HG03103 (cell line): ENCODE measurements around the gene LCP2.

Experiments used
- ATAC-seq: cut with Tn5 transposase; IDR thresholded peaks from one replicate; pipeline ENCODE4 v1.9.1; 2021; ENCODE audit warnings: low read depth; ENCODE audit not compliant: unreplicated experiment

The LCP2 gene

DNA sequence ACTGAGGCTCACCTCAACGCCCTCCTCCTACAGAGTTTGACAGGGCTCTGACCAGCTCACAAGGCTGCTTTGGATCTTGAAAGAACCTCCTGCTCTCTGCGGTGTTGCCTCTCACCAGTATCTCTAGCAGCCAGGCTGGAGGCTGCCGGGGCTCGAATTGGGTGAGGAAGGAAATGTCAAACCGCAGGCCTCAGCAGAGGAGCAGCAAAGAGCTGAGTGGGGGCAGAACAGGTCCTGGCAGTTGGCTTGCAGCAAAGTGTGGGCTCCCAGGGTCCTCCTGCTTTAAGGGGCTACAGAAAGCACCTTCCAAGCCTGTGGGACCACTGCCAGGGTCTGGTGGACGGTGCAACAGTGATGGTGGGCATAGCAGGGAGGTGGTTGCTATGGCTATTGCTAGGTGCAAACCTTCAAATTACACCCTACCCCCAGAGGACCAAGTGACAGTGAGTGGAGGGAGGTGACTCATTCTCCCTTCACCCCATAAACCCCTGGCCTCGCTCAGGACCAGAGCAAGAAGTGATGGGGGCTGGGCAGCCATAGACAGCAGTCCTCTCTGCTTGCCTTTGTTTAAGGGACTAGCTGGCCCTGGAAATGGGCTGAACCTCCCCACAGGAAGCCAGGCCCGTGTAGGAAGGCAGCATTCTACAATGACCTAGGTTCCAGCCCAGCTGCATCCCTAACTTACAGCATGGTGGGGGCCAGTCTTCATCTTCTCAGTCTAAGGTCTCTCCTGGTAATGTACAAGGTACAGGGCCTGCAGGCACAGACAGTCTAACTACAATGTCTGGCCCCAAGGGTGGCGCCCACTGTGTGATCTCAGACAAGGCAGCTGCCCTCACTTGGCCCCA, 18.7 kb downstream of the LCP2 start:
- ATAC-seq: peak; percentile 87

DNA sequence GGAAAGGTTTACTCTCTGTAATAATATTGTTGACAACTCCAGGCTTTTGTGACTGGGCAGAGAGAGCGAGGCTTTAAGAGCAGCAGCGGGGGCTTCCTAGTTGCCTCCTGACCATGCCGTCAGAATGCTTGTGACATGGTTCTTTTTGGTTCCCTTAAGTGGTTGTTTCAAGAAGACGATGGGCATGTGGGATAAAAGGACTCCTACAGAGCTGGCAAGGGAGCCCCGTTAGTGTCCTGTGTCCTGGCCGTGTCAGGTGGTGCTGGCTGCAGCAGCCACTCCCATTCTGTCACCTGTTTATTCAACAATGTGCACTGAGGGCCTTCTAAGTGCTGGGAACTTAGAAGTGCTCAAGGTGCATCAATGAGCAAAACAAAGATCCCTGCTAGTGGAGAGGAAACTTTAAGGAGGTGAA, 19.7 kb downstream of the LCP2 start:
- no peak for ATAC-seq

DNA sequence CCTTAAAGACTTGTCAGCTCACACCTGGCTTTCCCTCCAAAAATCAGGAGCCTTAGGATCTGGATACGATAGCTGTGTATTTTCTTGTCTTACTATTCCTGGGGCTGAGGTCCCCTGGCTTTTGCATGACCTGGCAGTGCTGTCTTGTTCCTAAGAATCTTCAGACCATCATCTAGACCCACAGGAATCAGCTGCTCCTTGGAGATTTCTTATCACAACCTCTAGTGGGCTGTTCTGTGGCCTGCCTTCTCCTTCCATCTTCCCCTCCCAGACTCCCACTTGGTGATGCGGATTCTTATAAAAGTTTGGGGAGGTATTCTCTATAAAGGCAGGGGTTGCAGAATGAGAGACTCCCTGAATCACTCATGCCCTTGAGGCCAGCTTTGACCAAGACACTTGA, 21.4 kb downstream of the LCP2 start:
- no peak for ATAC-seq

DNA sequence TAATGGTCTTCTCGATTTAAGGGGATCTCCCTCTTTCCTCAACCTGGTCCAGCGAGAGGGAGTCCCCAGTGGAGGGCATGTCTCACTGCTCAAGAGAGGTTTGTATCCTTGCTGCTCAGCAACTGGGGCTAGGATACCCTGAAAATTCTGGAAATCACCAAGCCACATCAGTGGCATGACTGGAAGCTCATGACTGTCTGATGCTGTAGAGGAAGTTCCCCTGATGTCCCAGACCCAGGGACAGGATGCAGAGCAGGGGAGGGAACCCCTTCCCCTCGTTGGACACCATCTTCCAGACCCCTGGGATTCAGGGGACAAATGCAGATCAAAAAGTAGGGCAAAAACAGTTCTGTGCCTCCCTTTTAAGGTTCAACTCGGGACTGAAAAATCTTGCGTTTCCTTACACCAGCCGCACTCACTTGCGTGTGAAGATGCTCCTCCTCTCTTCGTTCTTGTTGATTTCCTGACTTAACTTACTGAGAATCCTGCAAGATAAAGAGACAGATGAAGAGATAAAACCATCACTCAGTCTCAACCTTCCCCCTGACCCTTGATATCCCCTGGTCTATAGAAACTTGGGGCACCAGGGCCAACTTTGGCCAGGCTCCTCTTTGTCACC, 22.1 kb downstream of the LCP2 start:
- ATAC-seq: no peak

DNA sequence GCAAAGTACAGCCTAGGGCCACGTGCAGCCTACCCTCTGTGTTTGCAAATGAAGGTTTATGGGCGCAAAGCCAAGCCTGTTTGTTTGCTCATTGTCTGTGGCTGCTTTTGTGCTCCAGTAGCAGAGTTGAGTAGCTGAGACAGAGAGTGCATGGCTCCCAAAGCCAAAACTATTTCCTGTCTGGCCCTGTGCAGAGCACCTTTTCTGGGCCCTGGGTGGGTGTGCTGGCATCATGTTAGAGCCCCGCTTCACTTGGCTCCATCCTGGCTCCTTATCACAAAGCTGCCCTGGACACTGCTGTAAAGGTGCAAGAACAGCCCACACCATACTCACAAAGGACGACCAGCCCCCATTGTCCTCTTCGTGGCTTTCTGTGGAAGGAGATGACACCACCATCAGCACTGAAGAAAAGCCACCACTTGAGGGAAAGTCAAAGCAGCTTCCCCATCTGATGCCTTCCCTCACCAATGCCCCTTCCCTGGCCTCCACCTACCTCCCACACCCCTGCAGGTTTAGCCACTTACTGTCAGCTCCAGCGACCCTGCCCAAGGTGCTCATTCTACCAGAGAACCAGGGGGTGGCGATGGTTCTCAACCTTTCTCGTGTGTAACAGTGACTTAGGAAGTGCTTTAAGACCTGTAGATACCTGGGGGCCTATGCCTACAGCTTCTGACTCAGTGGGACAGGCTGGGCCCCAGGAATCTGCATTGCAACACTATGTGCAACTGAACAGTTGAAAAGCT, 23.4 kb downstream of the LCP2 start:
- no peak for ATAC-seq

DNA sequence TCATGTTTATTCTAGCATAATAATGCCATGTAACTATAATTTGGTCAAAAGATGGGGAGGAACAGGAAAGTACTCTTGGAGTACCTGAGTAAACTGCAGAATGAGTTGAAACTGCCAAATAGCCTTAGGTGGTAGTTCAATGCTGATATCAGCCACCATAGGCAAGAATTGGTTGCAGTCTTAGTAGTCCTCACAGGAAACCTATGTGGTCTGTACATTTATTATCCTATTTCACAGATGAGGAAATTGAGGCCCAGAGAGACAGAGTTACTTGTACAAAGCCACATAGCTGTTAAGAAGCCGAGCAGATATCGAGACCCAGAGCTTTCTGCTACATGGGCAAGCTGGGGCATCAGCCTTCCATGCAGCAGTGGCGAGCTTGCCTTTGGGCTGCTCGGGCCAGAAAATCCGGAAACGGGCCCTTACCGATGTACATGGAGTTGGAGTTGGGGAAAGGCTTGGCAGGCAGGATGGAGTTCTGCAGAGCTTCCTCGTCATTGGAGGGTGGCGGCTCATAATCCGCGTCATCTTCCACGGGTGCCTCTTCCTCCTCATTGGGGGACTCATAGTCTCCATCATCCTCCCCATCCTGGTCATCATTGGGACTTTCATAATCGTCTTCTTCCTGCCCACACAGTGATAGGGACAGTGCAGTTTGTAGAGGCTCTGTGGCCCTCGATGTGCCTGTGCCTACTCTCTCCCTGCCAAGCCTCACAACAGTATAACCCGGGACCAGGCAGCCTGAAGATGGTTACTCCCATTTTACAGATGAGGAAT, 27.1 kb downstream of the LCP2 start:
- ATAC-seq: no peak

DNA sequence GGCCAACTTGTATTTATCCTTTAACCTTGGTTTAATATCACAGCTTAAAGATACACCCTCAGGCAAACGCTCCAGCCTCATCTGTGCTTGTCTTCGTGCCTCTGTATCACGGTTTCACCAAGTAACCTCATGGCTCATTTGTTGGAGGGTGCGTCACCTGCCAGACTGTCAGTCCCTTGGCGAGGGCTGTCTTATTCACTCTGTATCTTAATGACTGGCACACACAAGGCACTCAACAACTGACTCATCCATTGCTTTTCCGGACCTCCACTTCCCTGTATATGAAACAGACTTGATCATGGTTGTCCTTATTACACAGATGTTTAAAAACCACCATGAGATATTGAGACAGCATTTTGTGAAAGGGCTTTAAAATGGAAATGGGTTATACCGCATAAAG, 28.0 kb downstream of the LCP2 start:
- ATAC-seq: no peak

DNA sequence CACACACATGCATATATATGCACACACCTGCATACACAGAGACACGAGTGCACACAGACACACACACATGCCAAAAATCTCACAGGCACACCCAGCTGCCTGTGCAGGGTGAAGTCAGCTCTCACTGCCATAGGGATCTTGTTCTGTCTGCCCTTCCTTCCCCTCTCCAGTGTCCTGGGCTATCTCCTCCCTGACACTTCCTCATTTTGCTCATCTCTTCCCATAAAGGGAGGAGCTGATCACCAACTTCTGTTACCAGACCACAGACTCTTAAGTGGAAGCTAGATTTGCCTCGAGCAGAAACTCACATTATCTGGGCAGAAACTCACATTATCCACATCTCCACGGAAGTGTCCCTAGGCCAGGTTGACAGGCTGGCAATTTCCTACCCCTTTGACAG, 28.7 kb downstream of the LCP2 start:
- ATAC-seq: no peak

DNA sequence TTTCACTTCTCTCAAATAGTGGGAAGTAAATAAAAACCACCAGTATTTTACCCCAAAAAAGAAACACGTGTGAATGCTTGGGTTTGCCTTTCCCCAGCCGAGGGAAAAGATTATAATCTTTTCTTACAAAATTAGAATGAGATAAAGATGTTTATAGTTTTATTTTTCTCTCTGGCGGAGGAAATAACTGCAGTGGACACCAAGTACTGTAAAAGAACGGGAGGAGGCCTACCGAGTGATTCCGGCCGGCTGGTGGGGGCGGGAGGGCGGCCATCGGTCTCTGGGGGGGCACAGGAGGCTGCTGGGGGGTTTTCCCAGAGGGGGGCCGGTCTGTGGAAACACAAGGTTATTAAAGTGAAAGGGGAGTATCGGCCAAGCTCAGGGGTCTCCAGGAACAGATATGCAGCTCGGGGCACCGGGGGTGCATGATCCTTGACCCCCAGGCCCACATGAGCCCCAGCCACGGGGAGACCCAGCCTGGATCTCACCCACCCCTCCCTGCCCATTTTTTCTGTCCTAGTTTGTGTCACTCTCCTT, 29.4 kb downstream of the LCP2 start:
- ATAC-seq: no peak

DNA sequence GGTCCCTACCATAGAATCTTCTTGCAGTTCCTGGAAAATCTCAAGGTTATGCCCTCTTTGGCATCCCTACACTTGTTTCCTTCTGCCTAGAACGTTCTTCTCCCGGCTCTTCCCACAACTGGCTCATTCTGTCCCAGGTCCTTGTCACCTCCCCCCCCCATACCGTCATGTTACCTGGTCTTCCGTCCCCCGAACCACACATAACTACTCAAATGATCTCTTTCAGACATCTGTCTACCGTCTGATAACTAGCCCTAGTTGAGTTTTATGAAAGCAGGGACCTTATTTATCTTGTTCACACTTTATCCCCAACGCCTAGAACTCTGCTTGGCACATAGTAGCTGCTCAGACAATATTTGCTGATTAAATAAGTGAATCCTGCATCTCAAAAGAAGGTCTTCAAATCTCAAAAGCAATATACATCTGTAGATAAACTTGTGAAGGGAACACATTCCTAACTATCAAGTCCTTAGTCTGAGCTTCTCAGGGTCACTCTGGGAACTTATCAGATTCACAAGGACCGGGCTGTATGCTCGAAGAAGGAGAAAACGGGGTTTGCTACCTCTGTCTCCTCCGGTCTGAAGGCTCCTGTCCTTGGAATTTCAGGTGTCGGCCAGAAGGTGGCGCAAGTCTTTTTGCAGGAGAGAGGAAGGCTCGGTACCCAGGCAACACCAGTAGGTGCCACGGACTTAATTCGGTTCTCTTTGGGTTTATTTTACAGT, 30.0 kb downstream of the LCP2 start:
- peak; percentile 88 for ATAC-seq

DNA sequence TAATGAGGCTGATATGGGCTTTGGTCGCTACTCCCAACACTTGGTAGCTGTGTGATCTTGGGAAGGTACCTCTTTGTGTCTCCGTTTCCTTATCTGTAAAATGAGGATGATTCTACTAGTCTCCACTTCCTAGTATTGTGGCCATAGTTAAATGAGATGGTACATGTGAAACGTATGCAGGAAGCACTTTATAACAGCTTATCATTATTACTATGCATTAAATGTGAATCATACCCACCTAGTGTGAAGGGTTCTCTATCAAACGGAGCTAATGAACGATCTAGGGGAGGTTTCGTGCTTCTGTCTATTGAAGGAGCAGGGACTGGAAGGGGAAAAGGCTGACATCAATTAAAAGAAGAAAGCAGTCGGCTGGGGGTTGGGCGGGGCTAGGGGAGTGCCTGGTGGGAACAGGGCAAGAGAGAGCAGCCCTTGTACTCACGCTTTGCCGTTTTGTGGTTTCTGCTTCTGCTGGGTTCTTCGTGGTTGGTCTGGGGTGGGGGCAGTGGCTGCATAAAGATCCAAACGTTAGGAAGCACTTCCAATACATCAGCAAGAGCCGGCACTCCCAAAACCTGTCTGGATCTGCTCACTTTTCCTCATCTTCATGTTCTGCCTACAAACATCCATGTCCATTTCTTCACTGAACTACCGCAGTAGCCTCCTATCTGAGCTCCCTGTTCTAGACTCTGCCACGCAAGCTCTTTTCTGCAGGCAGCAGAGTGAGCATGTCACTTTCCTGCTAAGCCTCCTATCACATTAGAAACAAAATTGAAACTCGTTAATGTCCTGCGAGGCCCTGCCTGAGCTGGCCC, 30.8 kb downstream of the LCP2 start:
- no peak for ATAC-seq

DNA sequence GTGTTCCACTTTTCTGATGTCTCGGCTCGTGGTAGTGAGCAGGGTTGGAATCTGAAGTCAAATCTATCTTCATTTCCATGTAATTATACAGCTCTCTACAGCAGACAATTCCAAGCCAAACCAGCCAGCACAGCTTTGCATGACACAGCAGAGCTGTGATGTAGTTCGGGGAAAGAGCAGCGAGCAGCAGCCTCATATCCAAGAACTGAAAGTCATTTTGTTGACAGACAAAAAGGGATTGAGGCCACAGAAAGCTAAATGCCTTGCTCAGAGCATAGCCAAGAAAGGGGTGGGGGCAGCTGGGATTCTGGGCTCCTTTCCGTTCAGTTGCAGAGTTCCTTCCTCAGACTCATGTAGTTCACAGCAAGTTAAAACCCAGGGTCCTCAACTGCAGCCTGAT, 32.1 kb downstream of the LCP2 start:
- no peak for ATAC-seq

DNA sequence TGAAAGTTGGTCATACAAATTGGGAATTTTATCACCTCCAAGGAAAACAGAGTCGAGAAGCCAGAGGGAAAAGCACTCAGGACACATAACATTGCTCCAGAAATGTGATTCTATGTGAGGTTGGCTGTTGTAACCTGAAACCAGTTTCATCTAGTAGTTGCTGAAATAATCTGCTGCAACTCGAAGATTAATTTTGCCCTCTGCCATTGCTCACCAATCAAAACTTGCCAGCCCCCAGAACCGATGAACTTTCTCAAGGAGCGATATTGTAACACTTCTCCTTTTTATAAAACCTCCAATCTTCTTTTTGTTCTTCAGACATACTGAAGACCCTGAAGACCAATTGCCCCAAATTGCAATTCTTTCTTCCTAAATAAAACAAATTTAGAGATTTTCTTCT, 33.7 kb downstream of the LCP2 start:
- no peak for ATAC-seq

DNA sequence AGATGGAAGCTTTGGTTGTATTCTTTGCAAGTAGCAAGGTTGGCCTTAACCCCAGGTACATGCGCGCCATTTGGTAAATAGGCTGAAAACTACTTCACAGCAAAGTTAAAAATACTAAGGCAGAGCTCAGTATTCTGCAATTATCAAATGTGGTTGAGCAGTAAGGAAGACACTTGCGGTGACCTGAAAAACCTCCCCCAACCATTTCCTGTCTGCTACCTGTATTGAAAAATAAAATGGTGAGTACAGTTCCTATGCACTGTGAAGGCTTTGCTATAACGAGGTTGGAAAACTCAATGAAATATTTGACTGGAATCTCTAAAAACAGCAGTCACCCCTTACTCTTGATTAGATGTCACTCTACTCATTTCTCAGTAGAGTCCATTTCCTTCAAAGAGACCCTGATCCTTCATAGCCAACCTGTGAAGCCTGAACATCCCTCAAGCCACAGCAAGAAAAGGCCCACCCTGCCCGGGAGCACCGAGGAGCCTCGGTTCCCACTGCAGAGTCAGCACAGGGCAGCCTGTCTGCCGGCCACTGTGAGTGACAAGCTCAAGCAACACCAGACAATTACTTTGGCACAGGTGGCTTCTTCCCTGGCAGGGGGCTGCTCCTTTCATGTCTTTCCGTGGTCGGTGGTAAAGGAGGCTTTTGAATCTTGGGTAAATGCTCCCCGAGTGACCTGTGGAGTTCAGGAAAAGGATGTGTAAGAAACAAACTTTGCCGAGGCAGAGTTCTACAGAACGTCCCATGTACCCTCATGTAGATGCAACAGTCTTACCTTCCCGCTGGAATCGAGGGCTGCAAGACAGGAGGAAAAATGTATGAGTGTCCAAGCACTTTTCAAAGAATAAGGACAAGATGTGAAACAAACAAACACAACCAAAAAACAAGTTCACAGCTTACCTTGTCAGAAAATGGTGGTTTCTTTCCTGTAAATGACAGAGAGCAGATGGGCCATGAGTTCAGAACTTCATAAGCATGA, 35.2 kb downstream of the LCP2 start:
- ATAC-seq: no peak

DNA sequence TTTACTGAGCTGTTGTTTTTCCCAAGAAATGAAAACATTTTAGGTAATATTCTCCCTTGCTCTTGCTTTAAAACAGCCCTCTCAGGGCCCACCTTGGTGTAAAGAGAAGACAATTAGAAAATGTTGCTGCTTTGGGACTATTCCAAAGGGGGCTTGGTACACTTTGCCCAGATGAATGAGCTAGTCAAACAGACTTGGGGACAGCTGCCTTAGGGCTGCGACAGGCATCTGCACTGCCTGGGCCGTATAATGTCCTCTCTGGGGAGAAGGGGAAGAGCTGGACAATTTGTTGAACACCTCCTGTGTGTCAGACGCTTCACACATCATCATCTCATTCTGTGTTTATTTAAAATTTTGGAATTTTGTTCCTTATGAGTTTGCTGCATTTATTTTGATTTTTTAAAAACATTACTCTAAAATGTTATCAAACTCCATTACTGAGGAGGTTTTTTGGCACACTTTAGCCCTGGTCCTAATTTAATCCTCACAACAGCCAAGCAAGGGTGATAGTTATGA, 36.0 kb downstream of the LCP2 start:
- ATAC-seq: no peak

DNA sequence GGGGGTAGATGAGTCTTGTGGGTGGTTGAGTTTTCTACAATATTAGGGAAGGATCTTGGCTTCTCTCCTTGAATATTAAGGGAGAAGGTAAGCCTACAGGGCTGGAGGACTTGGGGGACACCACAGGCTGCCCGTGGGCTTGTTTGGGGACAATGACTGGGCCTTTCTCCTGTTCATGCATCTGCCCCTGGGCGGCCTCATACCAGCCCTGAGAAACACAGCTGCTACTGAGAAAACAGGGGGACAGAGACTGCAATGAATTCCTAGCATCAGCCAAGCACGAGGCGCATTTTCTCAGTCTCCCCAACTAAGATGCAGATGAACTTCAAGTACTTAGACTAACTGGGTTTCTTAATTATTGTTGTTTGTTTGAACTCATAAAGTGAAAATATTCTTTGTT, 40.2 kb downstream of the LCP2 start:
- no peak for ATAC-seq

DNA sequence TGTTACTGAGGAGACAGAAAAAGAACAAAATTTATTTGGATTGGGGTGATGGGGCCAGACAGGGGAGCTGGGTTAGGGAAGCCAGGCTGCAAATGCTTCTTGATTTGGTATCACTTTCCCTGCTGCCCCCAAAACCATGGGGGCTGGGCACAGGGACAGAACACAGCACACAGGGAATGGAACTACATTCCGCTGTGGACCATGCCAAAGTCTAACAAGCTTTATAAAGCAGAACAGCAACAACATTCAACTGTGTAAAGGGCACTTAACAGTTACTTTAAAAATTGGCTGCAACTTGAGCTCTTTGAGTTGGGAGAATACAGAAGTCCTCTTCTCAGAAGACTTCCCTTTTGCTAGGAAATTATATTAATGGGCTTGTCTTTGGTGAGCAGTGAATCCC, 41.0 kb downstream of the LCP2 start:
- ATAC-seq: no peak

DNA sequence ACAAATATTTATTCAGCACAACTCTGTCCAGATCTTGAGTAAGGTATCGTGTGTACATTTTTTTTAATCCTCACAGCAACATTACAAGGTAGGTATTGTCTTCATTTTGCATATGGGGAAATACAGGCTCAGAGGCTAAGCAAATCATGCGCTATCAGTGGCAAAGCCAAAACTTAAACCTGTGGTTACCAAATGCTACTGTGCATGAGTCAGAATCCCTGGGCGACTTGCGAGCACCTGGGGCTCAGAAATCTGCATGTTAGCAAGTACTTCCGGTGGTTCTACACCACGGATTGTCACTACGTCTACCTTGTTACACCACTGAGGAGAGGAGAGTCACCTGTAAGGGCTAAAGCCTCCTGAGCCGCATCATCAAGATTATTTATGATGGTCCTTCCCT, 43.5 kb downstream of the LCP2 start:
- peak; percentile 97 for ATAC-seq
